ACC112 (cell line): ENCODE measurements around the gene ABCC5.

ENCODE experiments used
- H2AFZ ChIP-seq: fragments of 200-600 bp; sonication (generic); one replicate; pipeline ENCODE4 v1.6.0; 2017; ENCODE audit warnings: antibody characterized with exemption, low read length; ENCODE audit not compliant: unreplicated experiment
- H3K27ac ChIP-seq: fragments of 200-600 bp; sonication (generic); 2 replicates; pipeline ENCODE4 v1.5.1; 2014; ENCODE audit warnings: low read depth, mild to moderate bottlenecking, antibody characterized with exemption, low read length, moderate library complexity
- H3K27me3 ChIP-seq: fragments of 200-600 bp; sonication (generic); 2 replicates; pipeline ENCODE4 v1.6.1; 2014; ENCODE audit warnings: mild to moderate bottlenecking, antibody characterized with exemption, low read length, moderate library complexity, mixed read lengths; ENCODE audit not compliant: insufficient read depth
- H3K36me3 ChIP-seq: fragments of 200-600 bp; sonication (generic); 2 replicates; pipeline ENCODE4 v1.6.1; 2016; ENCODE audit warnings: mild to moderate bottlenecking, antibody characterized with exemption, low read length, moderate library complexity, mixed read lengths; ENCODE audit not compliant: insufficient read depth
- H3K4me1 ChIP-seq: fragments of 200-600 bp; sonication (generic); one replicate; pipeline ENCODE4 v1.6.1; 2016; ENCODE audit warnings: low read length, mixed read lengths; ENCODE audit not compliant: insufficient read depth, unreplicated experiment, control insufficient read depth
- H3K4me3 ChIP-seq: fragments of 200-600 bp; sonication (generic); 2 replicates; pipeline ENCODE4 v1.5.1; 2014; ENCODE audit warnings: mild to moderate bottlenecking, low read depth, low read length
- H3K79me2 ChIP-seq: fragments of 200-600 bp; sonication (generic); one replicate; pipeline ENCODE4 v1.6.0; 2016; ENCODE audit warnings: low read length; ENCODE audit not compliant: control insufficient read depth, unreplicated experiment, insufficient read depth

ABCC5 gene

GRCh38 chr3:183875411-183875810 lies 142.3 kb downstream of the ABCC5 start:
- no peaks in the 10 kb centered on the region for H3K27me3 ChIP-seq
- H3K4me3 ChIP-seq: no peak overlapping the region
- no peak overlapping the region for H3K27ac ChIP-seq
- peaks cover 83% of the 10 kb centered on the region for H3K79me2 ChIP-seq
- no peak overlapping the region for H2AFZ ChIP-seq
- peaks cover 17% of the 10 kb centered on the region; the same call in 1 of the 2 replicates for H3K36me3 ChIP-seq
- H3K4me1 ChIP-seq: no peaks in the 10 kb centered on the region

- Histone ChIP-seq H3K4me1 (no peaks in the 10 kb centered on the region), H2AFZ (no peak overlapping the region), H3K27ac (no peak overlapping the region), H3K79me2 (peaks cover 74% of the 10 kb centered on the region), H3K4me3 (no peak overlapping the region), H3K36me3 (peaks cover 10% of the 10 kb centered on the region; the same call in 1 of the 2 replicates), H3K27me3 (no peaks in the 10 kb centered on the region)
Observed at GRCh38 chr3:183873914-183874313, 143.8 kb downstream of the ABCC5 start.

- Histone ChIP-seq H3K36me3 (peaks cover 10% of the 10 kb centered on the region; the same call in 1 of the 2 replicates), H2AFZ (no peak overlapping the region), H3K4me3 (no peak overlapping the region), H3K4me1 (no peaks in the 10 kb centered on the region), H3K79me2 (peaks cover 64% of the 10 kb centered on the region), H3K27ac (no peak overlapping the region), H3K27me3 (no peaks in the 10 kb centered on the region)
Observed at GRCh38 chr3:183871541-183871940, 146.1 kb downstream of the ABCC5 start.

GRCh38 chr3:183870563-183870962 lies 147.1 kb downstream of the ABCC5 start:
- H3K27me3 ChIP-seq: no peaks in the 10 kb centered on the region
- H3K79me2 ChIP-seq: peaks cover 56% of the 10 kb centered on the region
- H3K36me3 ChIP-seq: peaks cover 11% of the 10 kb centered on the region
- no peak overlapping the region for H2AFZ ChIP-seq
- no peaks in the 10 kb centered on the region for H3K4me1 ChIP-seq
- no peak overlapping the region for H3K4me3 ChIP-seq
- H3K27ac ChIP-seq: no peak overlapping the region
